Chondrocyte (in vitro differentiated cells): ENCODE data around the gene TPST2. TPM values are rescaled to one million over a fixed set of nuclear protein-coding genes. Genes with fewer than 3 reads are reported as not detected.

ENCODE experiments used
- DNase-seq: peaks from one replicate; pipeline ENCODE4 v3.0.0; 2021; ENCODE audit warnings: mixed read lengths, low spot score
- H3K27ac Mint-ChIP-seq: one replicate; pipeline ENCODE4 v1.8.0; 2021; ENCODE audit warnings: mild to moderate bottlenecking, moderate library complexity, mixed read lengths; ENCODE audit not compliant: unreplicated experiment
- H3K27me3 Mint-ChIP-seq: 2 replicates; pipeline ENCODE4 v1.8.0; 2021; ENCODE audit warnings: low read depth, mixed read lengths
- H3K36me3 Mint-ChIP-seq: 2 replicates; pipeline ENCODE4 v1.8.0; 2021; ENCODE audit warnings: low read depth, mixed read lengths
- H3K4me1 Mint-ChIP-seq: 2 replicates; pipeline ENCODE4 v1.8.0; 2021; ENCODE audit warnings: low read depth, mild to moderate bottlenecking, mixed read lengths
- H3K4me3 Mint-ChIP-seq: one replicate; pipeline ENCODE4 v1.8.0; 2021; ENCODE audit warnings: mild to moderate bottlenecking, moderate library complexity, mixed read lengths; ENCODE audit not compliant: unreplicated experiment
- H3K9me3 Mint-ChIP-seq: 2 replicates; pipeline ENCODE4 v1.8.0; 2021; ENCODE audit warnings: low read depth, mixed read lengths
- total RNA-seq: library from RNA; stranded (reverse); gene quantifications from 3 replicates; pipeline ENCODE4 v1.2.1, GENCODE V29; 2021
- TF ChIP-seq, protein P1 (sequence below): fragments of 200-600 bp; sonication (generic); IDR thresholded peaks from 2 replicates; pipeline ENCODE4 v1.5.0; 2021; ENCODE audit warnings: antibody characterized with exemption, mild to moderate bottlenecking, moderate library complexity

TPST2 gene
- total RNA-seq, 1 donor from 2014 or later: 75.8 TPM

DNA sequence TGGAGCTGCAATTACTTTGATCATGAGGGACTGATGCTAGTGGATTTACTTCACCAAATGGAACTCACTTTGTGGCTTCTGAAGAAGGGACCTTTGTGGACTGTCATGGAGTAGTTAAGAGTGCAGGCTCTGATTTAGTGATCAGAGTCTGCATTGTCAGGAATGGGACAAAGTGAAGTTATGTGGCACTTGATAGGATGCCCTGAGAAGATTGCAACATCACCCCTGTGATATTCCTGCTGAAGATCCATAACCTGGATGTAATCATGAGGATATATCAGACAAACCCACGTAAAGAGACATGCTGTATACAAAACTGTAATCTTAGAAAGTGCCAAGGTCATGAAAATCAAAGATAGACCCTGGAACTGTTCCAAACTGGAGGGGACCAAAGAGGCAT, 76.1 kb downstream of the TPST2 start:
- Mint-ChIP-seq H3K27me3 (no peaks in the 10 kb centered on the region), H3K4me3 (no peak overlapping the region), H3K9me3 (no peaks in the 10 kb centered on the region), H3K36me3 (peaks cover 10% of the 10 kb centered on the region), H3K4me1 (peaks cover 38% of the 10 kb centered on the region), H3K27ac (peak overlapping the region; percentile 0)
- TF ChIP-seq, protein P1, sequence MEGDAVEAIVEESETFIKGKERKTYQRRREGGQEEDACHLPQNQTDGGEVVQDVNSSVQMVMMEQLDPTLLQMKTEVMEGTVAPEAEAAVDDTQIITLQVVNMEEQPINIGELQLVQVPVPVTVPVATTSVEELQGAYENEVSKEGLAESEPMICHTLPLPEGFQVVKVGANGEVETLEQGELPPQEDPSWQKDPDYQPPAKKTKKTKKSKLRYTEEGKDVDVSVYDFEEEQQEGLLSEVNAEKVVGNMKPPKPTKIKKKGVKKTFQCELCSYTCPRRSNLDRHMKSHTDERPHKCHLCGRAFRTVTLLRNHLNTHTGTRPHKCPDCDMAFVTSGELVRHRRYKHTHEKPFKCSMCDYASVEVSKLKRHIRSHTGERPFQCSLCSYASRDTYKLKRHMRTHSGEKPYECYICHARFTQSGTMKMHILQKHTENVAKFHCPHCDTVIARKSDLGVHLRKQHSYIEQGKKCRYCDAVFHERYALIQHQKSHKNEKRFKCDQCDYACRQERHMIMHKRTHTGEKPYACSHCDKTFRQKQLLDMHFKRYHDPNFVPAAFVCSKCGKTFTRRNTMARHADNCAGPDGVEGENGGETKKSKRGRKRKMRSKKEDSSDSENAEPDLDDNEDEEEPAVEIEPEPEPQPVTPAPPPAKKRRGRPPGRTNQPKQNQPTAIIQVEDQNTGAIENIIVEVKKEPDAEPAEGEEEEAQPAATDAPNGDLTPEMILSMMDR: no peak
- no peak for DNase-seq

DNA sequence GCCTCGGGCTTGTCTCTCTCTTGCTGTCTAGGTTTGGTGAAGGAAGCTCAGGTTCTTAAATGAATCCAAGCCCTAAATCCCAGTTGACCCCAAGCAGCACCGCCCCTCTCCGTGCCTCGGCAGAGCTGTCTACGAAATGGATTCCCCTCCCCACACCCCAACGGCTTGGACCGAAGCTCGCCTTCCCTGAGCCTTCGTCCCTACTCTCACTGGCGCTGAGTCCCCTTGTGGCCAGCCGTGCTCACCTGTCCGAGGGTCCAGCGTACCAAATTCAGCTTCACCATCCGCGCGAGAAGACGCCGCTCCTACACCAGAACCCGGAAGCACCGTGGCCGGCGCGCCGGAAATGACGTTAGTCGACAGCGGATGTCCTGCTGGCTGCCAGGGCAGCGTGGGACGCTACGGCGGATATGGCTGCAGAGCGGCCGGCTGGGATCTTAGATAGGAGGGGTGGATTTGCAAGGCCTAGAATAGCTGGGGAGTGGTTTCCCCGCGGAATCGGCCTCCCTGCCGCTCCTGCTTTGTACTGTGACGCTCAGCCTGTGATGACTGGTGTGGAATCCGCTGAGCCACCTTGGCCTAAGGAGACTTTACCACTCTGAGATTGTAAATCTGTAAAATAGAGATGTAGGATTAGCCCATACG, 77.7 kb downstream of the TPST2 start, which contains the start of gene TFIP11:
TFIP11 (minus strand) TSS at position 325 of the 645 bp plus-strand sequence. CDS start 2,201 bp downstream, outside the sequence.
- peak within 1 kb of the TSS; percentile 100 for H3K4me3 Mint-ChIP-seq
- no peaks in the 10 kb centered on the region for H3K9me3 Mint-ChIP-seq
- H3K27me3 Mint-ChIP-seq: no peaks in the 10 kb centered on the region
- TF ChIP-seq, protein P1: peak; percentile 28
- H3K27ac Mint-ChIP-seq: peak within 1 kb of the TSS; percentile 98
- H3K36me3 Mint-ChIP-seq: peaks cover 10% of the 10 kb centered on the region
- DNase-seq: peak; percentile 98
- H3K4me1 Mint-ChIP-seq: peaks cover 38% of the 10 kb centered on the region

DNA sequence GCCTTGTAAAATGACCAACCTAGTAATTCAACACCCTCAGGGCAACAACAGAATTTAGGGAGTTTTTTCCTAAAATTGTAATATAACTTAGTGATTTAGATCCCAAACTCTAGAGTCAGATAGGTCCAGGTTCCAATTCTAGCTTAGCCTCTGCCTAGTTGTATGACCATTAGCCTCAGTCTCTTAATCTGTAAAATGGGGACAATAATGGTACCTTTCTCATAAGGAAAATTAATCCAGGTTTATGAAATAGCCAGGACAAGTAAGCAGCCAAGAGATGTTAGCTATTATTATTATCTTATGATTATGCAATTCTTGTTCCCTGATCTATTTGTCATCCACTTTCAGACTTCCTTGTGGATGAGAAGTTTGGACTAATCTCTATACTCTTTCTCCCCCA, 81.8 kb downstream of the TPST2 start:
- TF ChIP-seq, protein P1: no peak
- peaks cover 32% of the 10 kb centered on the region for H3K36me3 Mint-ChIP-seq
- no peak for DNase-seq
- H3K27me3 Mint-ChIP-seq: no peaks in the 10 kb centered on the region
- peaks cover 37% of the 10 kb centered on the region for H3K4me1 Mint-ChIP-seq
- no peak overlapping the region for H3K27ac Mint-ChIP-seq
- no peak overlapping the region for H3K4me3 Mint-ChIP-seq
- no peaks in the 10 kb centered on the region for H3K9me3 Mint-ChIP-seq

DNA sequence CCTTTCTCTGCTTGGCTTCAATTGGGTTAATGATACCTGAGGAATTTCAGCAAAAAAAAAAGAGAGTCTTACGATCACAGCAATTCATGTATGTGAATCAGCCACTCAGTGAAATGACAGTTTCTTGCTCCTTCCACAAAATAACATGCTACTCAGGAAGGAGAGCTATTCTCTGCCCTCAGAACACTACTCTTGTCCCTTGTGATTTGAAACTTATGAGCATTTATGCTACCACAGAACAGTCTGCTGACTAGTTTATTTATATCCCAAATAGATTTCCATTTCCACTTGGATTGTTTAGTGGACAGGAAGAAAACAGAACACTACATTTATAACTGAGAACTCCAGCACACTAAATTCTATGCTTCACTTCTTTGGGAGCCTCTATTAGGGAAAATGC, 86.2 kb downstream of the TPST2 start:
- Mint-ChIP-seq H3K36me3 (peaks cover 42% of the 10 kb centered on the region), H3K4me1 (peaks cover 18% of the 10 kb centered on the region), H3K9me3 (no peaks in the 10 kb centered on the region), H3K27me3 (no peaks in the 10 kb centered on the region), H3K27ac (peak overlapping the region; percentile 45), H3K4me3 (no peak overlapping the region)
- no peak for DNase-seq
- TF ChIP-seq, protein P1: no peak

DNA sequence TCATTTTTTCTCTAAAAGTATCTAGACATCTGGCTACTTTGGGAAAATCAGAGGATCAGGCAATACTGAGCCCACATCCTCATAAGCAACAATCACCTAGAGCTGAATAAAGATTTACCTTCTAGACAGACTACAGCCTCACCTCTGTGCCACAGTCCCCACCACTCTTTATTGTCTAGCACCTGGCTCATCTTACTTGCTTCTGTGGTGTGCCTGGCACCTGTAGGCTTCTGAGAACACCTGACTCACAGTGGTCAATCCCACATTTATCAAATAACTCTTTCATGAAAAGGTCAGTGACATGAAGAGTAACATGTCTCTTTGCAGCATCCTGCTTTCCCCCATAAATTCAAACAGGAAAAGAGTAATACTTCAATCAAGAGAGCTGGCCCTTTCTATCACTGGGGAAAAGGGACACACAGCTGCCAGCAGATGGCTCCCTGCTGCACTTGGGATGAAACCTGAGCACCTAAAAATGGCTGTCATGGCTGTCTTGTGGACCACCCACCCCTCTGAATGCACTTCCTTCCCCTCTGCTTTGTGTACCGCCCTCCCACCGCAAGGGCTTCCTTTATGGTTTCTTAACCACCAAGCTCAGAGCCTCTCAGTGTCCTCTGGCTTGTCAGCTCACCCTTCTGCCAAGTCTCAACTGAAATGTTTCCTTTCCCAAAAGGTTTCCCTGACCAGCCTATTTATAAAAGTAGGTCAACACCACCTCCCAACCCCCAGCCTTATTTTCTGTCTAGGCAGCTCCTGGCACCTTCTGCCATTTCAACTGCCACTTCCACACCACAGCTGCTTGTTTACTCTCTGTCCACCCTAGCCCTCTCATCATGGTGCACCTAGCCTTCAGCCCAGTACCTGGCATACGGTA, 87.0 kb downstream of the TPST2 start:
- peak overlapping the region; percentile 30 for H3K27ac Mint-ChIP-seq
- TF ChIP-seq, protein P1: peak; percentile 83
- no peaks in the 10 kb centered on the region for H3K9me3 Mint-ChIP-seq
- peaks cover 48% of the 10 kb centered on the region for H3K36me3 Mint-ChIP-seq
- H3K4me3 Mint-ChIP-seq: no peak overlapping the region
- H3K4me1 Mint-ChIP-seq: peaks cover 18% of the 10 kb centered on the region
- no peak for DNase-seq
- no peaks in the 10 kb centered on the region for H3K27me3 Mint-ChIP-seq
